HepG2 (cell line): Measurements from ENCODE around the gene SNX9. TPM values are rescaled to one million over a fixed set of nuclear protein-coding genes. Genes with fewer than 3 reads are reported as not detected.

Experiments used
- CHD4 ChIP-seq: fragments of 200-600 bp; sonication (generic); IDR thresholded peaks from 2 replicates; pipeline ENCODE4 v1.7.0; 2017; ENCODE audit warnings: mild to moderate bottlenecking, low read length, borderline replicate concordance
- ELF4 ChIP-seq: sonication (generic); formaldehyde crosslinking; IDR thresholded peaks from 2 replicates; pipeline ENCODE4 v1.5.0; 2020; ENCODE audit warnings: missing genetic modification reagents, mild to moderate bottlenecking, moderate library complexity, borderline replicate concordance
- ESRRA ChIP-seq: sonication (generic); formaldehyde crosslinking; IDR thresholded peaks from 2 replicates; pipeline ENCODE4 v1.5.1; 2020; ENCODE audit warnings: mild to moderate bottlenecking, low read depth, missing genetic modification reagents
- HMG20B ChIP-seq: conservative IDR thresholded peaks from 2 replicates; pipeline ENCODE4 v1.6.1; 2016; ENCODE audit warnings: missing genetic modification reagents, missing compliant biosample characterization
- SAP130 ChIP-seq: IDR thresholded peaks from 2 replicates; pipeline ENCODE4 v1.6.1; 2016; ENCODE audit warnings: low read depth
- ZBTB44 ChIP-seq: sonication (generic); formaldehyde crosslinking; IDR thresholded peaks from 2 replicates; pipeline ENCODE4 v1.4.0; 2020; ENCODE audit warnings: missing genetic modification reagents
- ZNF484 ChIP-seq: sonication (generic); formaldehyde crosslinking; IDR thresholded peaks from 2 replicates; pipeline ENCODE4 v1.5.1; 2020; ENCODE audit warnings: mild to moderate bottlenecking, low read depth, missing genetic modification reagents, borderline replicate concordance
- ZNF609 ChIP-seq: sonication (generic); formaldehyde crosslinking; IDR thresholded peaks from 2 replicates; pipeline ENCODE4 v1.4.0; 2020; ENCODE audit warnings: mild to moderate bottlenecking, missing genetic modification reagents, borderline replicate concordance
- ZNF704 ChIP-seq: sonication (generic); formaldehyde crosslinking; IDR thresholded peaks from 2 replicates; pipeline ENCODE4 v1.8.1; 2023; ENCODE audit warnings: mild to moderate bottlenecking, inconsistent platforms, moderate library complexity, missing genetic modification reagents, borderline replicate concordance
- polyA plus RNA-seq, 8 experiments: library from polyadenylated mRNA; depleted of rRNA in 3 of 8; stranded (reverse) in 7 of 8; unstranded in 1 of 8; fragments of >200 nt; fragmentation: Illumina TruSeq in 4 of 8; extraction: Trizol in 4 of 8; gene quantifications; 2 replicates each; pipeline versions ENCODE4 v1.2.1 to v1.2.3, GENCODE V29; 2011 to 2016; ENCODE audit warnings: low read depth in 4 of 8, missing spikeins in 1 of 8, mixed read lengths in 1 of 8; ENCODE audit not compliant: insufficient read depth in 1 of 8
- total RNA-seq, 5 experiments: library from RNA; depleted of rRNA; stranded (reverse); fragments of >200 nt; fragmentation: Illumina TruSeq; extraction: Trizol; gene quantifications; 2 replicates each; pipeline ENCODE4 v1.2.3, GENCODE V29; 2016; ENCODE audit warnings: low read depth in 1 of 5
- TF ChIP-seq, protein P1 (sequence below): sonication (generic); formaldehyde crosslinking; IDR thresholded peaks from 2 replicates; pipeline ENCODE4 v1.5.0; 2020; ENCODE audit warnings: missing genetic modification reagents, mild to moderate bottlenecking, borderline replicate concordance
- TF ChIP-seq, protein P2 (sequence below): sonication (generic); formaldehyde crosslinking; IDR thresholded peaks from 2 replicates; pipeline ENCODE4 v1.5.1; 2020; ENCODE audit warnings: mild to moderate bottlenecking, moderate library complexity, missing genetic modification reagents
- TF ChIP-seq, protein P3 (sequence below): sonication (generic); formaldehyde crosslinking; IDR thresholded peaks from 2 replicates; pipeline ENCODE4 v1.4.0; 2020; ENCODE audit warnings: missing genetic modification reagents, borderline replicate concordance
- TF ChIP-seq, protein P4 (sequence below): fragments of 450-650 bp; IDR thresholded peaks from 2 replicates; pipeline ENCODE4 v1.6.1; 2016

The SNX9 gene
- total and polyA plus RNA-seq, 2 of the 13 experiments (the other 11 are each of a cell fraction or from before 2014, with no cell fraction given): 21.9 to 36.0 TPM

- peak; percentile 94 for TF ChIP-seq HMG20B (CRISPR knock-in tag)
- TF ChIP-seq, protein P1, sequence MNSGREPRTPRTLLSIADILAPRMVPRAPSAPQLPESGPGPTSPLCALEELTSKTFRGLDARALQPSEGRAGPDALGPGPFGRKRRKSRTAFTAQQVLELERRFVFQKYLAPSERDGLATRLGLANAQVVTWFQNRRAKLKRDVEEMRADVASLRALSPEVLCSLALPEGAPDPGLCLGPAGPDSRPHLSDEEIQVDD (CRISPR knock-in tag): no peak
- TF ChIP-seq SAP130 (CRISPR knock-in tag): peak; percentile 93
- peak; percentile 90 for TF ChIP-seq ZNF609 (CRISPR knock-in tag)
- TF ChIP-seq, protein P2, sequence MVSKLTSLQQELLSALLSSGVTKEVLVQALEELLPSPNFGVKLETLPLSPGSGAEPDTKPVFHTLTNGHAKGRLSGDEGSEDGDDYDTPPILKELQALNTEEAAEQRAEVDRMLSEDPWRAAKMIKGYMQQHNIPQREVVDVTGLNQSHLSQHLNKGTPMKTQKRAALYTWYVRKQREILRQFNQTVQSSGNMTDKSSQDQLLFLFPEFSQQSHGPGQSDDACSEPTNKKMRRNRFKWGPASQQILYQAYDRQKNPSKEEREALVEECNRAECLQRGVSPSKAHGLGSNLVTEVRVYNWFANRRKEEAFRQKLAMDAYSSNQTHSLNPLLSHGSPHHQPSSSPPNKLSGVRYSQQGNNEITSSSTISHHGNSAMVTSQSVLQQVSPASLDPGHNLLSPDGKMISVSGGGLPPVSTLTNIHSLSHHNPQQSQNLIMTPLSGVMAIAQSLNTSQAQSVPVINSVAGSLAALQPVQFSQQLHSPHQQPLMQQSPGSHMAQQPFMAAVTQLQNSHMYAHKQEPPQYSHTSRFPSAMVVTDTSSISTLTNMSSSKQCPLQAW: peak; percentile 85
- no peak; the same call in 1 of the 2 replicates for TF ChIP-seq CHD4
- no peak; the same call in 1 of the 2 replicates for TF ChIP-seq ZNF704 (CRISPR knock-in tag)
- TF ChIP-seq ESRRA (CRISPR knock-in tag): no peak
- no peak for TF ChIP-seq ZBTB44 (CRISPR knock-in tag)
- TF ChIP-seq, protein P3, sequence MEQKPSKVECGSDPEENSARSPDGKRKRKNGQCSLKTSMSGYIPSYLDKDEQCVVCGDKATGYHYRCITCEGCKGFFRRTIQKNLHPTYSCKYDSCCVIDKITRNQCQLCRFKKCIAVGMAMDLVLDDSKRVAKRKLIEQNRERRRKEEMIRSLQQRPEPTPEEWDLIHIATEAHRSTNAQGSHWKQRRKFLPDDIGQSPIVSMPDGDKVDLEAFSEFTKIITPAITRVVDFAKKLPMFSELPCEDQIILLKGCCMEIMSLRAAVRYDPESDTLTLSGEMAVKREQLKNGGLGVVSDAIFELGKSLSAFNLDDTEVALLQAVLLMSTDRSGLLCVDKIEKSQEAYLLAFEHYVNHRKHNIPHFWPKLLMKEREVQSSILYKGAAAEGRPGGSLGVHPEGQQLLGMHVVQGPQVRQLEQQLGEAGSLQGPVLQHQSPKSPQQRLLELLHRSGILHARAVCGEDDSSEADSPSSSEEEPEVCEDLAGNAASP: peak; percentile 74; the same call in 1 of the 2 replicates
- no peak for TF ChIP-seq ZNF484 (CRISPR knock-in tag)
- TF ChIP-seq, protein P4, sequence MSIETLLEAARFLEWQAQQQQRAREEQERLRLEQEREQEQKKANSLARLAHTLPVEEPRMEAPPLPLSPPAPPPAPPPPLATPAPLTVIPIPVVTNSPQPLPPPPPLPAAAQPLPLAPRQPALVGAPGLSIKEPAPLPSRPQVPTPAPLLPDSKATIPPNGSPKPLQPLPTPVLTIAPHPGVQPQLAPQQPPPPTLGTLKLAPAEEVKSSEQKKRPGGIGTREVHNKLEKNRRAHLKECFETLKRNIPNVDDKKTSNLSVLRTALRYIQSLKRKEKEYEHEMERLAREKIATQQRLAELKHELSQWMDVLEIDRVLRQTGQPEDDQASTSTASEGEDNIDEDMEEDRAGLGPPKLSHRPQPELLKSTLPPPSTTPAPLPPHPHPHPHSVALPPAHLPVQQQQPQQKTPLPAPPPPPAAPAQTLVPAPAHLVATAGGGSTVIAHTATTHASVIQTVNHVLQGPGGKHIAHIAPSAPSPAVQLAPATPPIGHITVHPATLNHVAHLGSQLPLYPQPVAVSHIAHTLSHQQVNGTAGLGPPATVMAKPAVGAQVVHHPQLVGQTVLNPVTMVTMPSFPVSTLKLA: 0 out of 2 replicates have a peak, but pooled peaks have one; percentile 5
- peak; percentile 91 for TF ChIP-seq ELF4 (CRISPR knock-in tag)
Observed at GRCh38 chr6:157954150-157955117, 131.4 kb downstream of the SNX9 start (continued).
